ENCODE measurements around the gene DDX17. TPM values are rescaled to one million over a fixed set of nuclear protein-coding genes. Genes with fewer than 3 reads are reported as not detected.

The DDX17 gene
- total RNA-seq, 1 experiment from 2014 or later, result 322 TPM

GRCh38 chr22:38469306-38469781 is 36.8 kb downstream of the DDX17 start:
- Mint-ChIP-seq H3K4me3 (ENCODE audit: unreplicated experiment) (no peak overlapping the region), H3K4me1 (ENCODE audit: insufficient read depth, unreplicated experiment) (no peaks in the 10 kb centered on the region), H3K36me3 (ENCODE audit: insufficient read depth, unreplicated experiment) (no peaks in the 10 kb centered on the region), H3K9me3 (ENCODE audit: unreplicated experiment) (no peaks in the 10 kb centered on the region), H3K27ac (ENCODE audit: low read depth, unreplicated experiment) (no peak overlapping the region), H3K27me3 (ENCODE audit: insufficient read depth, unreplicated experiment) (no peaks in the 10 kb centered on the region)
- TF ChIP-seq, protein P1, sequence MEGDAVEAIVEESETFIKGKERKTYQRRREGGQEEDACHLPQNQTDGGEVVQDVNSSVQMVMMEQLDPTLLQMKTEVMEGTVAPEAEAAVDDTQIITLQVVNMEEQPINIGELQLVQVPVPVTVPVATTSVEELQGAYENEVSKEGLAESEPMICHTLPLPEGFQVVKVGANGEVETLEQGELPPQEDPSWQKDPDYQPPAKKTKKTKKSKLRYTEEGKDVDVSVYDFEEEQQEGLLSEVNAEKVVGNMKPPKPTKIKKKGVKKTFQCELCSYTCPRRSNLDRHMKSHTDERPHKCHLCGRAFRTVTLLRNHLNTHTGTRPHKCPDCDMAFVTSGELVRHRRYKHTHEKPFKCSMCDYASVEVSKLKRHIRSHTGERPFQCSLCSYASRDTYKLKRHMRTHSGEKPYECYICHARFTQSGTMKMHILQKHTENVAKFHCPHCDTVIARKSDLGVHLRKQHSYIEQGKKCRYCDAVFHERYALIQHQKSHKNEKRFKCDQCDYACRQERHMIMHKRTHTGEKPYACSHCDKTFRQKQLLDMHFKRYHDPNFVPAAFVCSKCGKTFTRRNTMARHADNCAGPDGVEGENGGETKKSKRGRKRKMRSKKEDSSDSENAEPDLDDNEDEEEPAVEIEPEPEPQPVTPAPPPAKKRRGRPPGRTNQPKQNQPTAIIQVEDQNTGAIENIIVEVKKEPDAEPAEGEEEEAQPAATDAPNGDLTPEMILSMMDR (IDR thresholded peaks at IDR 0.05; ENCODE audit: unreplicated experiment), result no peak
- no peak for DNase-seq (ENCODE audit: unreplicated experiment)
- intact Hi-C loops (cut with micrococcal nuclease), result no loop called here
- ChIA-PET CTCF (interaction anchor here (1.0 kb wide), 2 partner anchors 416 to 417 kb away, joined by 3 to 5 read pairs; no protein-coding TSS in a partner anchor), POLR2A (interaction anchor here (1.4 to 3.0 kb wide), 2 partner anchors 9 to 32 kb away, joined by 3 to 10 read pairs; no protein-coding TSS in a partner anchor)
- no TSS peak for BruUV-seq (replicated peaks)

- ChIA-PET POLR2A (interaction anchor here (2.2 to 3.0 kb wide), 2 partner anchors 9 to 12 kb away, joined by 10 read pairs; no protein-coding TSS in a partner anchor), CTCF (interaction anchor here (1.0 kb wide), 1 partner anchor 415 kb away, joined by 3 read pairs; no protein-coding TSS in a partner anchor)
- TF ChIP-seq, protein P1 (IDR thresholded peaks at IDR 0.05; ENCODE audit: unreplicated experiment), result no peak
- no peaks in the 10 kb centered on the region for H3K27me3 Mint-ChIP-seq (ENCODE audit: insufficient read depth, unreplicated experiment)
- intact Hi-C loops (cut with micrococcal nuclease), result no loop called here
- DNase-seq (ENCODE audit: unreplicated experiment), result no peak
- H3K27ac Mint-ChIP-seq (ENCODE audit: low read depth, unreplicated experiment), result no peak overlapping the region
- H3K4me1 Mint-ChIP-seq (ENCODE audit: insufficient read depth, unreplicated experiment), result no peaks in the 10 kb centered on the region
- no peaks in the 10 kb centered on the region for H3K9me3 Mint-ChIP-seq (ENCODE audit: unreplicated experiment)
- peak overlapping the region; percentile 70 for H3K4me3 Mint-ChIP-seq (ENCODE audit: unreplicated experiment)
- BruUV-seq (replicated peaks), result no TSS peak
- no peaks in the 10 kb centered on the region for H3K36me3 Mint-ChIP-seq (ENCODE audit: insufficient read depth, unreplicated experiment)
Measured at GRCh38 chr22:38468443-38469305, 37.4 kb downstream of the DDX17 start.

DNA sequence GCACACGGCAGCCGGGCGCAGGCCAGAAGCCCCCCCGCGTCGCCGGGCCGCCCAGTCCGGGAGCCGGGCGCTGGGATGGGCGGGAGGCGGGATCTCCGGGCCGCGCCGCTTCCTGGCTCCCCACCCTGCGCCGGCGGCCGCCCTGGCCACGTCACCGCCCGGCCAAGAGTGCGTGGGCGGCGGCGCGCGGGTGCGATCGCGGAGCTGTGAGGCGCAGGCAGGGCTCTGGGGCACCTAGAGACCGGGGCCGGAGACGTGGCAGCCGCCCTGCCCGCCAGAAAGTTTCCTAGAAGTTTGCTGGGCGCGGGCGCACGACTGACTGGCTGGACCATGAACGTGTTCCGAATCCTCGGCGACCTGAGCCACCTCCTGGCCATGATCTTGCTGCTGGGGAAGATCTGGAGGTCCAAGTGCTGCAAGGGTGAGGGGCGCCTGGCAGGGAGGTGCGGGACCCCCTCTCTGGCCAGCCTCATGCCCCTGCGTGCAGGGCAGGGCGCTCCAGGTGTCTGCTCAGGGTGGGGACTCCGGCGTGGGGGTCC is 38.1 kb downstream of the DDX17 start, which contains the start of gene KDELR3:
Gene KDELR3 (plus strand): TSS at position 193 of the 539 bp plus-strand sequence. CDS start 138 bp downstream, at position 331.
- Mint-ChIP-seq H3K36me3 (ENCODE audit: insufficient read depth, unreplicated experiment) (no peaks in the 10 kb centered on the region), H3K27ac (ENCODE audit: low read depth, unreplicated experiment) (peak within 1 kb of the TSS; percentile 31), H3K4me1 (ENCODE audit: insufficient read depth, unreplicated experiment) (no peaks in the 10 kb centered on the region), H3K9me3 (ENCODE audit: unreplicated experiment) (no peaks in the 10 kb centered on the region), H3K27me3 (ENCODE audit: insufficient read depth, unreplicated experiment) (no peaks in the 10 kb centered on the region), H3K4me3 (ENCODE audit: unreplicated experiment) (peak within 1 kb of the TSS; percentile 70)
- TF ChIP-seq, protein P1 (IDR thresholded peaks at IDR 0.05; ENCODE audit: unreplicated experiment), result no peak
- ChIA-PET POLR2A (interaction anchor here (1.2 to 3.0 kb wide), 3 partner anchors 10 to 154 kb away, joined by 3 to 10 read pairs (median 10); no protein-coding TSS in a partner anchor), CTCF (interaction anchor here (1.0 kb wide), 1 partner anchor 414 kb away, joined by 3 read pairs; no protein-coding TSS in a partner anchor)
- intact Hi-C loops (cut with micrococcal nuclease), result no loop called here
- no TSS peak for BruUV-seq (replicated peaks)
- peak; percentile 72 for DNase-seq (ENCODE audit: unreplicated experiment)

- ChIA-PET CTCF (interaction anchor here (0.6 kb wide), 2 partner anchors 214 to 1346 kb away, joined by 3 to 5 read pairs; partner anchors contain the start of gene TOMM22), POLR2A (interaction anchor here (1.2 to 3.0 kb wide), 3 partner anchors 11 to 154 kb away, joined by 3 to 10 read pairs (median 10); no protein-coding TSS in a partner anchor)
- DNase-seq (ENCODE audit: unreplicated experiment), result no peak
- Mint-ChIP-seq H3K9me3 (ENCODE audit: unreplicated experiment) (no peaks in the 10 kb centered on the region), H3K4me1 (ENCODE audit: insufficient read depth, unreplicated experiment) (no peaks in the 10 kb centered on the region), H3K27me3 (ENCODE audit: insufficient read depth, unreplicated experiment) (no peaks in the 10 kb centered on the region), H3K36me3 (ENCODE audit: insufficient read depth, unreplicated experiment) (no peaks in the 10 kb centered on the region), H3K4me3 (ENCODE audit: unreplicated experiment) (peak overlapping the region; percentile 70), H3K27ac (ENCODE audit: low read depth, unreplicated experiment) (peak overlapping the region; percentile 31)
- intact Hi-C loops (cut with micrococcal nuclease), result no loop called here
- BruUV-seq (replicated peaks), result no TSS peak
- TF ChIP-seq, protein P1 (IDR thresholded peaks at IDR 0.05; ENCODE audit: unreplicated experiment), result no peak
Measured at GRCh38 chr22:38467438-38467903, 38.6 kb downstream of the DDX17 start.
